WERI-Rb-1 (cell line): ENCODE results near the gene PITPNB.
A peak's percentile ranks its signal among the peaks of the same experiment; 100 is the strongest.

Experiments
- DNase-seq: peaks from one replicate; pipeline ENCODE4 v3.0.0-alpha.2; 2020
- H3K27ac ChIP-seq: fragments of 250-450 bp; sonication (Bioruptor Pico); 2 replicates; pipeline ENCODE4 v1.5.1; 2020; ENCODE audit warnings: mild to moderate bottlenecking, moderate library complexity
- H3K27me3 ChIP-seq: fragments of 250-450 bp; sonication (Bioruptor Pico); 2 replicates; pipeline ENCODE4 v1.5.1; 2021; ENCODE audit warnings: mild to moderate bottlenecking, low read depth, moderate library complexity; ENCODE audit not compliant: insufficient read depth, severe bottlenecking
- H3K36me3 ChIP-seq: fragments of 250-450 bp; sonication (Bioruptor Pico); 2 replicates; pipeline ENCODE4 v1.5.1; 2020; ENCODE audit warnings: mild to moderate bottlenecking, moderate library complexity
- H3K4me3 ChIP-seq: 2 replicates; pipeline ENCODE4 v1.5.1; 2011; ENCODE audit warnings: low read depth, mild to moderate bottlenecking, control low read depth, low read length
- H3K9me3 ChIP-seq: fragments of 250-450 bp; sonication (Bioruptor Pico); 2 replicates; pipeline ENCODE4 v1.5.1; 2021; ENCODE audit warnings: mild to moderate bottlenecking, moderate library complexity; ENCODE audit not compliant: severe bottlenecking
- CTCF ChIP-seq: IDR thresholded peaks from 2 replicates; pipeline ENCODE4 v1.5.1; 2011; ENCODE audit warnings: low read depth, mild to moderate bottlenecking, control low read depth, inconsistent platforms, low read length

The PITPNB gene

DNA sequence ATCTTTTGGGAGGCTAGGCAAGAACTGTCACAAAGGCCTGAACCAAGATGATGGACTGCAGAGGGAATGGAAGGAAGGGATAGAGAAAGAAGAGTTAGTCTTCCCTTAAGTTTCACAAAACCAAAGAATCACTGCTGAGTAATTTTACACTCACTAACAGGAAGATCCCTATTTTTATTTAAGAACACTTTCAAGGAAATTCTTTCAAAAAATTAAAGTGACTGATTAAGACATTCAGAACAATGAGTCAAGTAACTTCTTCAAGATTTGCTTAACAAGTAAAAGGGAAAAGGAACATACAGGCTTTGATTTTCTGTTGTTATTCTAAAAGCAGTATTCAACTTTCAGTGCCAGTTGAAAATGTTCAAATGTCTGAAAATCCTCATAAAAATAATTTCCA lies 3.1 kb downstream of the PITPNB start:
- Histone ChIP-seq H3K27me3 (no peaks in the 10 kb centered on the region), H3K36me3 (peaks cover 16% of the 10 kb centered on the region), H3K9me3 (no peaks in the 10 kb centered on the region), H3K4me3 (no peak overlapping the region), H3K27ac (no peak overlapping the region)
- DNase-seq, result no peak
- TF ChIP-seq CTCF, result no peak

- DNase-seq, result no peak
- no peak overlapping the region for H3K4me3 ChIP-seq
- TF ChIP-seq CTCF, result no peak
- peaks cover 32% of the 10 kb centered on the region for H3K36me3 ChIP-seq
- H3K27me3 ChIP-seq, result no peaks in the 10 kb centered on the region
- H3K9me3 ChIP-seq, result no peaks in the 10 kb centered on the region
- H3K27ac ChIP-seq, result peak overlapping the region; percentile 34; the same call in 1 of the 2 replicates
These were observed 5.8 kb downstream of the PITPNB start for GRCh38 chr22:27913162-27913741.

- no peak overlapping the region for H3K27ac ChIP-seq
- H3K4me3 ChIP-seq, result no peak overlapping the region
- no peaks in the 10 kb centered on the region for H3K9me3 ChIP-seq
- H3K27me3 ChIP-seq, result no peaks in the 10 kb centered on the region
- TF ChIP-seq CTCF, result no peak
- H3K36me3 ChIP-seq, result peaks cover 36% of the 10 kb centered on the region
- no peak for DNase-seq
These were observed 7.0 kb downstream of the PITPNB start for GRCh38 chr22:27912101-27912500.

GRCh38 chr22:27911330-27911729 lies 7.7 kb downstream of the PITPNB start:
- no peak for DNase-seq
- Histone ChIP-seq H3K9me3 (no peaks in the 10 kb centered on the region), H3K27ac (no peak overlapping the region), H3K4me3 (no peak overlapping the region), H3K36me3 (peaks cover 44% of the 10 kb centered on the region), H3K27me3 (no peaks in the 10 kb centered on the region)
- TF ChIP-seq CTCF, result no peak

DNA sequence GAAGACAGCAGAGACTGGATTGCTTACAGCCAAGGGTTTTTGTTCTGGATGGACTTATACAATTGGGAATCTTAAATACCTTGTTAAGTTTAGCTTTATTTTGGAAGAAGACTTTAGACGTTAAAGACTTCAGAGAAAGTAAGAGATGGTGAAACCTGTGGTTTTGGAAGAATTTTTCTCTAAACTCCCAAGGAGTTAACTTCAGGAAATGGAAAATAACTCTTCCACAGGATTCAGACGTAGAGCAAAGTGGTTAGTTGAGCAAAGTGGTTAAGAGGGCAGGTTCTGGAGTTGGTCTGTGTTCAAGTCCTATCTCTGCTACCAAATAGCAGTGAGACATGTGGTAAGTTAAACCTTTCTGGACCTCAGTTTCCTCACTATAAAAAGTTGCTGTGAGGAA lies 12.8 kb downstream of the PITPNB start:
- no peaks in the 10 kb centered on the region for H3K27me3 ChIP-seq
- no peak for DNase-seq
- no peaks in the 10 kb centered on the region for H3K9me3 ChIP-seq
- TF ChIP-seq CTCF, result no peak
- no peak overlapping the region for H3K4me3 ChIP-seq
- peaks cover 57% of the 10 kb centered on the region for H3K36me3 ChIP-seq
- H3K27ac ChIP-seq, result no peak overlapping the region

DNA sequence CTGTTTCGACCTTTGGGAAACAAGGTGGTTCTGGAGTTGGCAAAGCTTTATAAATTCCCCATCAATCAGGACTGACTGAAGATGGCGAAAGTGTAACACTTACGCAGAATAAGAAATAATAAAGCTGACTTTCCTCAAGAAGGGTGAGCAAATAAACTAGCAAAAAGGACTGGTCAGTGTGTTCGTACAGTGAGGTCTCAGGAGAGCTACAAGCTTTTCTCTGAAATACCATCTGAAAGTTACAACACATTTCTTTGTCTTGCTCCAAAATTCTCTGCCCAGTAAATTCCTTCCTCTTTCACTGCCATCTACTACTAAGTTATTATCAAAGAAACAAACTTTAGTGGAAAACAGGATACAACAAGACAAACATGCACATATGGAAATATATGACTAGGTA lies 13.4 kb downstream of the PITPNB start:
- no peak for TF ChIP-seq CTCF
- H3K27ac ChIP-seq, result no peak overlapping the region

More for the DNA sequence above, 13.4 kb downstream of the PITPNB start:
- H3K27me3 ChIP-seq, result no peaks in the 10 kb centered on the region
- no peaks in the 10 kb centered on the region for H3K9me3 ChIP-seq
- peaks cover 53% of the 10 kb centered on the region for H3K36me3 ChIP-seq
- H3K4me3 ChIP-seq, result no peak overlapping the region
- no peak for DNase-seq
